Astrocyte (in vitro differentiated cells and primary cell): ENCODE results near the gene OR2M4. TPM values are rescaled to one million over a fixed set of nuclear protein-coding genes. Genes with fewer than 3 reads are reported as not detected.

ENCODE experiments used
- DNase-seq: peaks from one replicate; pipeline ENCODE4 v3.0.0-alpha.2; 2010; ENCODE audit warnings: low read depth
- FAIRE-seq: peaks from 2 replicates; lab custom pipeline; 2011; peaks lifted over from hg19 to GRCh38; lab: Jason Lieb, UNC
- H2AFZ ChIP-seq: 2 replicates; pipeline ENCODE4 v1.6.0; 2012; ENCODE audit warnings: low read depth, low read length, inconsistent platforms
- H3K27ac ChIP-seq: 2 replicates; pipeline ENCODE4 v1.5.1; 2011; ENCODE audit warnings: low read depth, low read length, inconsistent platforms
- H3K27me3 ChIP-seq: 2 replicates; pipeline ENCODE4 v1.6.0; 2011; ENCODE audit warnings: low read length, inconsistent platforms; ENCODE audit not compliant: insufficient read depth
- H3K36me3 ChIP-seq: 2 replicates; pipeline ENCODE4 v1.5.1; 2011; ENCODE audit warnings: low read length, inconsistent platforms; ENCODE audit not compliant: insufficient read depth
- H3K4me1 ChIP-seq: 2 replicates; pipeline ENCODE4 v1.5.1; 2011; ENCODE audit warnings: low read length, inconsistent platforms; ENCODE audit not compliant: insufficient read depth
- H3K4me2 ChIP-seq: 2 replicates; pipeline ENCODE4 v1.6.0; 2012; ENCODE audit warnings: low read length, inconsistent platforms
- H3K4me3 ChIP-seq: 2 replicates; pipeline ENCODE4 v1.5.1; 2011; ENCODE audit warnings: low read depth, mild to moderate bottlenecking, low read length, inconsistent platforms; ENCODE audit not compliant: insufficient read depth
- H3K79me2 ChIP-seq: 2 replicates; pipeline ENCODE4 v1.6.0; 2012; ENCODE audit warnings: mild to moderate bottlenecking, low read length, inconsistent platforms; ENCODE audit not compliant: insufficient read depth
- H3K9ac ChIP-seq: 2 replicates; pipeline ENCODE4 v1.6.0; 2012; ENCODE audit warnings: mild to moderate bottlenecking, low read length, inconsistent platforms
- H3K9me3 ChIP-seq: 2 replicates; pipeline ENCODE4 v1.5.1; 2012; ENCODE audit warnings: low read depth, mild to moderate bottlenecking, low read length, inconsistent platforms; ENCODE audit not compliant: insufficient read depth
- H4K20me1 ChIP-seq: 2 replicates; pipeline ENCODE4 v1.6.0; 2012; ENCODE audit warnings: low read length, inconsistent platforms; ENCODE audit not compliant: insufficient read depth
- H3K27ac Mint-ChIP-seq: one replicate; pipeline ENCODE4 v1.8.0; 2021; ENCODE audit warnings: mild to moderate bottlenecking, mixed read lengths; ENCODE audit not compliant: unreplicated experiment
- H3K27me3 Mint-ChIP-seq: one replicate; pipeline ENCODE4 v1.8.0; 2021; ENCODE audit warnings: low read depth, mixed read lengths; ENCODE audit not compliant: unreplicated experiment
- H3K36me3 Mint-ChIP-seq: one replicate; pipeline ENCODE4 v1.8.0; 2021; ENCODE audit warnings: low read depth, mixed read lengths; ENCODE audit not compliant: unreplicated experiment
- H3K4me1 Mint-ChIP-seq: one replicate; pipeline ENCODE4 v1.8.0; 2021; ENCODE audit warnings: low read depth, mixed read lengths; ENCODE audit not compliant: unreplicated experiment
- H3K4me3 Mint-ChIP-seq: one replicate; pipeline ENCODE4 v1.8.0; 2021; ENCODE audit warnings: mild to moderate bottlenecking, moderate library complexity, mixed read lengths; ENCODE audit not compliant: unreplicated experiment
- H3K9me3 Mint-ChIP-seq: one replicate; pipeline ENCODE4 v1.8.0; 2021; ENCODE audit warnings: mild to moderate bottlenecking, mixed read lengths; ENCODE audit not compliant: unreplicated experiment
- EZH2 ChIP-seq: IDR thresholded peaks from 2 replicates; pipeline ENCODE4 v1.6.1; 2012; ENCODE audit warnings: mild to moderate bottlenecking, low read length, inconsistent platforms; ENCODE audit not compliant: insufficient read depth
- total RNA-seq: library from RNA; stranded (reverse); gene quantifications from 2 replicates; pipeline ENCODE4 v1.2.1, GENCODE V29; 2021
- TF ChIP-seq, protein P1 (sequence below): IDR thresholded peaks from 2 replicates; pipeline ENCODE4 v1.5.1; 2011; ENCODE audit warnings: low read depth, mild to moderate bottlenecking, inconsistent platforms, low read length, moderate library complexity; ENCODE audit not compliant: insufficient read depth

OR2M4 gene
- total RNA-seq, 1 donor from 2014 or later: not detected

DNA sequence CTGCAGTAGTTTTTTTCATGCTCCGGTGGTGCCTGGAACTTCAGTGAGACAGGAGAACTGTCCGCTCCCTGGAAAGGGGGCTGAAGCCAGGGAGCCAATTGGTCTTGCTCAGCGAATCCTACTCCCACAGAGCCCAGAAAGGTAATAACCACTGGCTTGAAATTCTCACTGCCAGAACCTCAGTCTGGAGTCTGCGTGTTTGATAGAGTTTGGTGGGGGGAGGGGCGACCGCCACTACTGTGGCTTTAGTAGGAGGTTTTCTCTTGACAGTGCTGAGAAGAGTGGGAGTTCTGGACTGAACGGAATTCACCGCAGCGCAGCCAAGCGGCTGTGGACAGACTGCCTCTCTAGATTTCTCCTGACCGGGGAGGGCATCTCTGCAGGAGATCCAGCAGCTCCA, 42.2 kb upstream of the OR2M4 start:
- FAIRE-seq (no peak), DNase-seq (no peak)
- no peaks in the 10 kb centered on the region for H3K4me1 Mint-ChIP-seq
- H3K4me3 Mint-ChIP-seq: no peak overlapping the region
- no peak overlapping the region for H3K4me3 ChIP-seq
- no peaks in the 10 kb centered on the region for H3K27me3 Mint-ChIP-seq
- no peaks in the 10 kb centered on the region for H3K4me1 ChIP-seq
- no peaks in the 10 kb centered on the region for H3K36me3 ChIP-seq
- H3K9me3 Mint-ChIP-seq: peaks cover 16% of the 10 kb centered on the region
- no peak overlapping the region for H3K9ac ChIP-seq
- TF ChIP-seq, protein P1, sequence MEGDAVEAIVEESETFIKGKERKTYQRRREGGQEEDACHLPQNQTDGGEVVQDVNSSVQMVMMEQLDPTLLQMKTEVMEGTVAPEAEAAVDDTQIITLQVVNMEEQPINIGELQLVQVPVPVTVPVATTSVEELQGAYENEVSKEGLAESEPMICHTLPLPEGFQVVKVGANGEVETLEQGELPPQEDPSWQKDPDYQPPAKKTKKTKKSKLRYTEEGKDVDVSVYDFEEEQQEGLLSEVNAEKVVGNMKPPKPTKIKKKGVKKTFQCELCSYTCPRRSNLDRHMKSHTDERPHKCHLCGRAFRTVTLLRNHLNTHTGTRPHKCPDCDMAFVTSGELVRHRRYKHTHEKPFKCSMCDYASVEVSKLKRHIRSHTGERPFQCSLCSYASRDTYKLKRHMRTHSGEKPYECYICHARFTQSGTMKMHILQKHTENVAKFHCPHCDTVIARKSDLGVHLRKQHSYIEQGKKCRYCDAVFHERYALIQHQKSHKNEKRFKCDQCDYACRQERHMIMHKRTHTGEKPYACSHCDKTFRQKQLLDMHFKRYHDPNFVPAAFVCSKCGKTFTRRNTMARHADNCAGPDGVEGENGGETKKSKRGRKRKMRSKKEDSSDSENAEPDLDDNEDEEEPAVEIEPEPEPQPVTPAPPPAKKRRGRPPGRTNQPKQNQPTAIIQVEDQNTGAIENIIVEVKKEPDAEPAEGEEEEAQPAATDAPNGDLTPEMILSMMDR: no peak
- TF ChIP-seq EZH2: no peak
- H2AFZ ChIP-seq: no peak overlapping the region
- no peaks in the 10 kb centered on the region for H3K79me2 ChIP-seq
- H3K27ac Mint-ChIP-seq: no peak overlapping the region
- H3K27ac ChIP-seq: no peak overlapping the region
- H3K27me3 ChIP-seq: no peaks in the 10 kb centered on the region
- H3K9me3 ChIP-seq: peaks cover 9% of the 10 kb centered on the region
- H4K20me1 ChIP-seq: no peaks in the 10 kb centered on the region
- no peak overlapping the region for H3K4me2 ChIP-seq
- no peaks in the 10 kb centered on the region for H3K36me3 Mint-ChIP-seq

DNA sequence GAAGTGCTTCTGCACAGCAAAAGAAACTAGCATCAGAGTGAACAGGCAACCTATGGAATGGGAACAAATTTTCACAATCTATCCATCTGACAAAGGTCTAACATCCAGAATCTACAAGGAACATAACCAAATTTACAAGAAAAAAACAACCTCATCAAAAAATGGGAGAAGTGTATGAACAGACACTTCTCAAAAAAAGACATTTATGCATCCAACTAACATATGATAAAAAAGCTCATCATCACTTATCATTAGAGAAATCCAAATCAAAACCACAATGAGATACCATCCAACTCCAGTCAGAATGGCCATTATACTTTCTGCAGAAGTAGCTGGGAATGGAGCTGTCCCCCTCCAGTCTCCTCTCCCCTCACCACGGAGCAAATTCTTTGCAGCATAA, 37.1 kb upstream of the OR2M4 start:
- FAIRE-seq (no peak), DNase-seq (no peak)
- Mint-ChIP-seq H3K4me1 (no peaks in the 10 kb centered on the region), H3K27me3 (no peaks in the 10 kb centered on the region), H3K4me3 (no peak overlapping the region), H3K27ac (no peak overlapping the region), H3K36me3 (no peaks in the 10 kb centered on the region), H3K9me3 (peaks cover 12% of the 10 kb centered on the region)
- Histone ChIP-seq H3K79me2 (no peaks in the 10 kb centered on the region), H3K27ac (no peak overlapping the region), H3K4me2 (no peak overlapping the region), H3K9me3 (no peaks in the 10 kb centered on the region), H2AFZ (no peak overlapping the region), H3K4me1 (no peaks in the 10 kb centered on the region), H4K20me1 (no peaks in the 10 kb centered on the region), H3K9ac (no peak overlapping the region), H3K4me3 (no peak overlapping the region), H3K27me3 (no peaks in the 10 kb centered on the region), H3K36me3 (no peaks in the 10 kb centered on the region)
- TF ChIP-seq, protein P1: no peak
- TF ChIP-seq EZH2: no peak

DNA sequence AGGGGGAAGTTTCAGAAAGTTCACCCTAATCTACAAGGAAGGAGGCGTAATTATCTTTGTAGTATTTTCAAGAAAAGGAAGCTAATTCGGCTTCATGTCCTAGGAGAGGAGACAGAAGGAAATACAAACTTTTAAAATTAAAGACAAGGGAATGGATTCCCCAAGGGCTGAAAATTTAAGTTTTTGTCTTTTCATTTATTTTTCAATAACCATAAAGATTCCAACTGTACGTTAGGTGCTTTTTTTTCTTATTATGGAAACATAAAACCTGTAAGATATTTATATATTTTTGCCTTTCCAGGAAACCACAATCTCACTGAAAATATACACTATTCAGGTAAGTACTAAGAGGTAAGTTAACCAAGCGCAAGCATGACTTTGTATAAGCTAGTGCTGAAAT, 34.3 kb upstream of the OR2M4 start, which contains the start of gene OR2M3:
Gene OR2M3, plus strand, starts transcription at position 301 of the 400 bp plus-strand sequence. CDS start 5,803 bp downstream, outside the sequence.
- no peaks in the 10 kb centered on the region for H3K9me3 ChIP-seq
- no peaks in the 10 kb centered on the region for H3K27me3 Mint-ChIP-seq

More for the DNA sequence above, 34.3 kb upstream of the OR2M4 start, which contains the start of gene OR2M3:
- TF ChIP-seq, protein P1: no peak
- Mint-ChIP-seq H3K9me3 (peaks cover 6% of the 10 kb centered on the region), H3K4me1 (no peaks in the 10 kb centered on the region), H3K36me3 (no peaks in the 10 kb centered on the region), H3K27ac (no peak within 1 kb of the TSS), H3K4me3 (no peak within 1 kb of the TSS)
- Histone ChIP-seq H4K20me1 (no peaks in the 10 kb centered on the region), H3K4me3 (no peak within 1 kb of the TSS), H3K36me3 (no peaks in the 10 kb centered on the region), H3K79me2 (no peaks in the 10 kb centered on the region), H3K9ac (no peak within 1 kb of the TSS), H2AFZ (no peak within 1 kb of the TSS), H3K27ac (no peak within 1 kb of the TSS), H3K4me1 (no peaks in the 10 kb centered on the region), H3K4me2 (no peak within 1 kb of the TSS), H3K27me3 (no peaks in the 10 kb centered on the region)
- DNase-seq (no peak), FAIRE-seq (no peak)
